NCI-H1694 (cell line): Measurements from ENCODE around the gene MPP3.
"Not testable (repeated sequence)": the region's sequence is repeated elsewhere in the genome, so short reads cannot be mapped to it uniquely, and the experiment has no call there.

Experiments used
- DNase-seq: peaks from one replicate; lab custom pipeline; 2025; lab: John Stamatoyannopoulos, UW

MPP3 gene, protein sequence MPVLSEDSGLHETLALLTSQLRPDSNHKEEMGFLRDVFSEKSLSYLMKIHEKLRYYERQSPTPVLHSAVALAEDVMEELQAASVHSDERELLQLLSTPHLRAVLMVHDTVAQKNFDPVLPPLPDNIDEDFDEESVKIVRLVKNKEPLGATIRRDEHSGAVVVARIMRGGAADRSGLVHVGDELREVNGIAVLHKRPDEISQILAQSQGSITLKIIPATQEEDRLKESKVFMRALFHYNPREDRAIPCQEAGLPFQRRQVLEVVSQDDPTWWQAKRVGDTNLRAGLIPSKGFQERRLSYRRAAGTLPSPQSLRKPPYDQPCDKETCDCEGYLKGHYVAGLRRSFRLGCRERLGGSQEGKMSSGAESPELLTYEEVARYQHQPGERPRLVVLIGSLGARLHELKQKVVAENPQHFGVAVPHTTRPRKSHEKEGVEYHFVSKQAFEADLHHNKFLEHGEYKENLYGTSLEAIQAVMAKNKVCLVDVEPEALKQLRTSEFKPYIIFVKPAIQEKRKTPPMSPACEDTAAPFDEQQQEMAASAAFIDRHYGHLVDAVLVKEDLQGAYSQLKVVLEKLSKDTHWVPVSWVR

DNA sequence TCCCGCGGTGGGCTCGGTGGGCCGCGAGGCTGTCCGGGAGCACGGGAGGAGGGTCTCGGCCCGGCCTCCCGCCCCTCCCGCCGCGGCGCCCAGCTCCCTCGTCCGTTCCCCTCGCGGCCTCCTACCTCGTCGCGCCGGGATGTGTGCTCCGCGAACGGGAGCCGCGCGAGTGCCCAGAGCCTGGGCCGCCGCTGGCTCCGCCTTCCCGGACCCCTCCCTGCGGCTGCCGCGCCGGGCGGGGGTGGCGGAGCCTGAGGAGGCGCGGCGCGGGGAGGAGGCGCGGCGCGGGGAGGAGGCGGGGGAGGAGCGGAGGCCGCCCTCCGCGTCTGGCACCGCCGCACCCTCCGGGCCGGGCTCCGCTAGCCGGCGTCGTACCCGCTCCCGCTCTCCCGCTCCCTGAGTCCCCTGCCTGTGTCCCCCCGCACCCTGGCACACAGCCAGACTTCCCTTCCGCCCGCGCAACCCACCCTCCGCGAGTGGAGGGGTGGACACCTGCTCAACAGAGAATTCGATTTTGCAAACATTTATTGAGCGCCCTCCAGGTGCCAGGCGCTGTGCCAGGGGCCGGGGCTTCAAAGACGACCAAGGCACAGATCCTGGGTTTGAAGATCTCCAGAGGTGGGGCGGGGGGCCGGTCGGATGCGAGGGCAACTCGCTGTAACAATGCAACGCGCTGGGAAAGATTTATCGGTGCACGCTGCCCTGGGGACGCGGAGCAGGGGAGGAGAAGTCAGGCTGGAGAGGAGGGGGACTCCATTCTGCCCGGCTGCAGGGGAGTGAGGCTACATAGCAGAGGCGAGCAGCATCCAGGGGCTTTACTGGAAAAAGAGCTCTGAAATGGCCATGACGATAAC lies at the start of gene MPP3:
MPP3 (minus strand) TSS at position 171 of the 854 bp plus-strand sequence. CDS start 1,240 bp downstream, outside the sequence.
- DNase-seq: peak; percentile 32

DNA sequence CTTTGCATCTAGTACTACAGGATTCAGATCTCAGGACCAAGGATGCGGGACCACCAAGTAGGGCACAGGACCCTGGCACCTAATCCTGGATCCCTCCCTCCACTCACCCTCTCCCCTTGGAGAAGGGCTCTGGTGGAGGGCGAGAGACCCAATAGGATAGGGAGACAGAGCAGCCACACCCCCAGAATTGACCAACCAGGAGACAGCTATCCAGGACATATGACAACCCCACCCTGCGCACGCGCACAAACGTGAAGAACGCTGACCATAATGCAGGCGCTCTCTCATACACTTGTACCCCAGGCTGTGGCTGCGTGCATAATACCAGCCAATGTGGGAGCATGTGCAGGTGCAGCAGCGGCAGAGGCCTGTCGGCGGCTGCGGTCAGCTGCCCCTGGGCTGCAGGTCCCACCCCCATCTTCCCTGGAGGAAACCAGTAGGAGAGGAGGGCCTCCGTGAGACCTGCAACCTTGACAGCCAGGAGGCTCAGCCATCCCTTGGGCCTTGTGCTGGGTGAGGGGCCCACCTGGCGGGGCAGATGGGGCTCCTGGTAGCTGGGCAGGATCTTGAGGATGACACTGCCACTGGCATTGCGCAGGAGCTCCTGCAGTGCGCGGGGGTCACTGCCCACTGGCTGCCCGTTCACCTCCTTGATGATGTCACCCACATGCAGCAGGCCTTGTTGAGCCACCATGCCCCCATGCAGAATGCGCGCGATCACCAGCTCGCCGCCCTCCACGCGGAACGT lies 49.0 kb upstream of the MPP3 start:
- no peak for DNase-seq

DNA sequence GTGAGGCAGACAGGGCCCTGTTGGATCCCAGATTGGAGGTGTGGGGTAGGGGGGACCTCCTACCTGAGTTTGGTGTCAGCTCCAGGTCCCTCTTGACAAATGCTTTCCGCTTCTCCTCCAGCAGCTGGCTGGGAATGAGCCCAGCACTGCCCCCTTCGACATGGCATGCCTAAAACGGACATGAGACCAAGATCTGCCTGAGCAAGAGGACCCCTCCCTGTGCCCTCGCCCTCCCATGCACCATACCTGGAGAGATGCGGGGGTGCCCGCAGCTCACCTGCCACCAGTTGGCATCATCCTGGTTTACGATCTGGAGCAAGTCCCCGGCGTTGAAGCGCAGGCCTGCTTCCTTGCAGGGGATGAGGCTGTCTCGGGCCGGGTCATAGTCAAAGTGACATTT lies 48.2 kb upstream of the MPP3 start:
- no peak for DNase-seq

DNA sequence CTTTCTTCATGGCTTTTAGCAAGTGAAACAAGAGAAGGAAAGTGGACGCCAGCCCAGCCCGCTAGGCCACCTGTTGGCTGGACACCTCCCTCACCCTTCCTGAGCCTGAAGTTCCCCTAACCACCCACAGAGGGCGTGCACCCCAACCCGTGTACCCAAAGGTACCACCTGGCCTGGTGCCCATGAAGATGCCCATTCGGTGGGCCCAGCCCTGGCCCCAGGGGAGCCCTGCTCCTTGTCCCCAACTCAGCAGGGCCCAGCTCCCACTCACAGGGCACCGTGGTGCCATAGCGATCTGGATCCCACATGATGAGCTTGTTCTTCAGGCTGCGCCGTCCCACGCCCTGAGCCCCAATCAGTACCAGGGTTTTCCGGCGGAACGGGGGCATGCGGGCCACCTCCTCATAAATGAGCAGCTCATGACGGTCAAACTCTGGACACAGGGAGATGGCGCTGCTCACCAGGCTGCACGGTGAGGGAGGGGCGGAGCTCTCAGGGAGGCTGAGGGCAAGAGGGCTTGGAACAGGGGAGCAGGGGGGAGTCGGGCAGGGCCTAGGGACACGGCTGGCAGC lies 47.6 kb upstream of the MPP3 start:
- peak; percentile 16 for DNase-seq

DNA sequence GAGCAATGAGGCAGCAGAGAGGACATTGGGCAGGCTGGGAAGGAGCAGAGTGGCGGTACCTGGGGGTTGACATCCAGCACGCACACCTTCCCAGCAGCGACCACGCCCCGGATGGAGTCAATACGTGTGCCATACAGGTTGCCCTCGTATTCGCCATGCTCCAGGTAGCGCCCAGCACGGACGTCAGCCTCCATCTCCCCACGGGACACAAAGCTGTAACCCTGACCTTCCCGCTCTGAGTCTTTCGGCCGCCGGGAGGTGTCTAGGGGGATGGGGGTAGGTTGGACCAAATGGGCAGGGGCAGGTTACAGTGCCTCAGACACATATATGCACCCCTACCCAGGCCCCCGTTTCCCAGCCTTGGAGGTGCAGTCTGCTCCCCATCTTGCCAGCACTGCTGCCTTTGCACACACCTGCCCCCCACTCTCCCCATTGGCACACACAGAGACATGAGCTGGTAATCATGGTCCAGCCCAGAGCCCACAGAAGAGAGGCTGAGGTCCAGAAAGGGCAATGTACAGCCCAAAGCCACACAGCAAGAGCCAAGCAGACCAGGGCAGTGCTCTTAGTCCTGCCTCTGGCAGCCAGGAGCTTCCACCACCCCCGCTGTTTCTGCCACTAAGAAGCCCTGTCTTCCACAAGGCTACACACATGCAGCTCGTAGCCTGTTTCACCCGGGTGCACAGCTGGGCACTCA lies 46.9 kb upstream of the MPP3 start:
- no peak for DNase-seq

DNA sequence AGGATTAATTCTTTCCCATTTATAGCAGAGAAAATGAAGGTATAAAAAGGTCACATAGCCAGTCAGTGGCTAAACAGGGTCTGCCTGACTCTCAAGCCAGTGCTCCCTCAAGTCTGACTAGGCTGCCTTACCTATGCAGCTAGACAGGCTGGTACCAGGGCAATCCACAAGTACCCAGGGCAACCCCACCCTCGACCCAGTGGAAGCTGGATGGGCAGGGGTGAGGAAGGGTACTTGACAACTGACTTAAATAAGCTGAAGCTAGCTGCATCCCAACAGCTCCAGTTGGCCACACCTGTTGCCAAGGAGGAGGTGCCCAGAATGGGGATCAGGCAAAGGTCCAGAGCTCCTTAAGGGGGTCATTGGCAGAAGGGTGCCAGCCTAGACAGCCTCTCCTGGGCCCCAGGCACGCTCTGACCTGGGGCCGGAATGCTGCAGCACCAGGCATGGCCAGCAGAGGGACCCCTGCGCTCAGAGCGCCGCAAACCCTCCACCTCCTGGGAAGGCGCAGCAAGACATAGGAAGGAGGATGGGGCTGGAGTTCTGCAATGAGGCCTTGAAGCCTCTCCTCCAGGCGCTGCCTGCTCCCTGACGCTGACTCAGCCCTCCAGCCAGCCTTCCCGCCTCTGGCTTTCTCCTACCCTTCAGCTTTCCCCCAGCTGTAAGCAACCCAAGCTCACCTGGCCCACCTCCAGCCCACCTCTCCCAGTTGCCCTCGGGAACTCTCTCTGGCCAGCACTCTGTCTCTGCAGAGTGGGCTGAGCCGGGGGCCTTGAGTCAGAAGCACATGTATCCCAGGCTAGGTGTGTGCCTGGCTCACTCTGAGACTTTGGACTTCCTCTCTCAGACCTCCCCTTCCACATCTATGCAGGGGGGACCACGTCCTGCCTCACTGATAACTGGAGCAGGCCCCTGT lies 45.6 kb upstream of the MPP3 start:
- DNase-seq: peak; percentile 64

DNA sequence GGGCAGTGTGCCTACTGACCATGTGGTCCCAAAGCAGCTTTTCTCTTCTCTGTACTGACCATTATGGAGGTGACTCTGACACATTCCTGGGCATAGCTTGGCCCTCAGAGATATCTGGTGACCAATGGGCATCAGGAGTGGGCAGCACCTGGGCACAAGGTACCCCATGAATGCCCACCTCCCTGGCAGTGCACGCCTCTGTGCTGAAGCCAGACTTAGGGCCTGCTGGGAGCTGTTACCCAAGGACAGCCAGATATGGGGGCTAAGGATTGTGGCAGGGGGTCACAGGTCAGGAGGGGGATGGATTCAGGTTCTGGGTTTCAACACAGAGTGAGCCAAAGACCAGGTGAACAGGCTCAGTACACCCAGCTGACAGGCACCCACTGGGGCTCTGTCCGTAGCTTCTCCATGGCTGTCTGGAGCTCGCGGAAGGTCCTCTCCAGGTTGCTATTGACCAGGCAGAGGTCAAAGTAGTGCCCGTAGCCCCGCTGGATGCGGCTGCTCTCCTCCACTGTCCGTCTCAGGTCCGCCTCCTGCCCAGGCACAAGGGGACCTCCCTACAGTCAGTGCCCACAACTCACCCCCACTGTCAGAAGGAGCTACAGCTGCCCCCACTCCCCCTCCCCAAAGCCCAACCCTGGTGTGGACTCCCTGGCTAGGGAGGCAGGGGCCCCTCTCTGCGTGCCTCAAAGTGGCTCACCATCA lies 44.7 kb upstream of the MPP3 start:
- no peak for DNase-seq

DNA sequence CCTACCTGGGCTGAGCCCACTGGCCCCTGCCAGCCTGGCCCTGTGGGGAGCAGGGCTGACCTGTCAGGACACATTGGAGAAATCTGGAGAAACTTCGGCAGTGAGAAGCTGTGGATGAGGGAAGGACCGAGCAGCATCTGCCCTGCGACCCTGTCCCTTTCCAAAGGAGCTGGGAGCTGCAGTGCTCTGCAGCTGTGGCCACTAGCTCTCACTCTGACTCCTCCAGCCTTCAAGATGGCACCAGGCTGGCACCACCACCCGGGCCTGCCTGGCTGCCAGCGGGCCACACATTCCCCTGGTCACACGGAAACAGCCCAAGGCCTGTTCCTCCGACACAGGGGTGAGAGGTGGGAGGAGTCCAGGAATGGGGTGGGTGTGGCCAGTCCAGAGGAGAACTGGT lies 44.1 kb upstream of the MPP3 start:
- no peak for DNase-seq

DNA sequence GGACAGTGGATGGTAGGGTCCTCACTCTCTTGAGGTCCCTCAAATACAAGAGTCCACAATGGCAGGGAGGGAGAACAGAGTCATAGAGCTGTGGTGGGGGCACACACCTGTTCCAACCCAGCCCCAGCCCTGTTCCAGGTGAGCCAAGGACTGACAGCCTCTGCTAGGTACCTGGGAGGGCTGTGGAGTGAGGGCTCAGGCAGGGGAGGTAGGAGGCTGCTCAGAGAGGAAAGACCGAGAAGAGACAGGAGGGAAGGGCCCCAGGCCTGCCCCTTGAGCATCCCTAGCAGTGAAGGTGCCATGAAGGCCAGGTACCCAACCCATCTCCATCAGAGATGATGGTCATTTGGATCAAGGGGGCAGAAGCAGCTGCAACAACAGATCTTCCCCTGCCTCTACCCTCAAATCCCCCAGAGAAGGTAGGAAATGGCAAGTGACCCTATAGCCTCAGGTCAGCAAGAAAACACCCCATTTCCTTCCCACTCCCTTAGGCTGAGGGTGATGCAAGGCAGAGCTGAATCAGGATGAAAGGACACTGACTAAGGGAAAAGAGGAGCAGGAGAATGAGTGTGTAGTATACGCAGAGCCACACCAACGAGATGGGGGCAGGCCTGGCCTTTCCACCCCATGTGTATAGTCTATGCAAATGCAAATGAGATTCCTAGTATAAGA lies 42.7 kb upstream of the MPP3 start:
- no peak for DNase-seq

DNA sequence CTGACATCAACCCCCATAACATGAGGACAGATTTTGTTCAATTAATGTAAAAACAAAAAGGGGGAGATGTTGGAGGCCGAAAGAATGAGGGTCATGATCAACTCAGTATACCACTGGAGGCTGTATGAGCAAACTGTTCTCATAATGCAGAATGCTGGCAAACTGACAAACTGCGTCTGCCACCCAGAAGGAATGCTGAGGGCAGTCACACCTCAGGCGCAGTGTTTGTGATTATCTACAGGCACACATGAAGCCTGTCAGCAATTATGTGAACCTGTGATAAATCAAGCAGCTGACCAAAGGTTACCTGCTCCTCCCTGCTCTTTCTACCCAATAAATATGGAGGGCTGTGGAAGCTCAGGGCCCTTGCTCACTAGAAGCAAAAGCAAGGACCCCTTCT lies 41.3 kb upstream of the MPP3 start:
- no peak for DNase-seq

DNA sequence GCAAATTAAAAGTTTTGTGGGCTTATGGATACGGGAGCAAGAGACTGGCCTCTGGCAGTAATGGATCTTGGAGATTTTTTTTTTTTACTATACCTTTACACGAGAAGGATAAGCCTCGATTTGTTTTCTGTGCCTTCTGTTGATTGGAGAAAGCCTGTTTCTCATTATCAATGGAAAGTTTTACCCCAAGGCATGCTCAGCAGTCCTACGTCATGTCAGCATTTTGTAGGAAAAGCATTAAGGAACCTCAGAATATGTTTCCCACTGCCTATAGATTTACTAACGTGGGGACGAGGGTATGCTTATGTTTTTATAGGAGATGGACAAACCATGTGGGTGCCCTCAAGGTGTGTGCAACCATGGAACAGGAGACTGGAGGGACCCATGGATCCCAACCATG lies 40.9 kb upstream of the MPP3 start:
- DNase-seq: no peak

DNA sequence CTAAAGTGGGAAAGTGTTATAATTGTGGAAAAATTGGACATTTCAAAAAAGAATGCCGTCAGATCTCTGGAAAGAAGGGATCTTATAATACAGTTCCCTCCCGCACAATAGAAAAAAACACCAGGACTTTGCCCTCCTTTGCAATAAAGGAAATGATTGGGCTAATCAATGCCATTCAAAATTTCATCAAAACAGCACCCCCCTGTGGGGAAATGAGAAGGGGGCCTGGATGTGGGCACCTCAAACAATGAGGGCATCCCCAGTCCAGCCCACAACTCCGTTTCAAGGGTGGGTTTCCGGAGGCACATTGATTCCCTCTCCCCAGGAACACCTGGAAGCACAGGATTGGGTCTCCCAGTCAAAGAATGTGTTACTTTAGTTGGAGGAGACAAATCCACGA lies 40.1 kb upstream of the MPP3 start:
- no peak for DNase-seq

DNA sequence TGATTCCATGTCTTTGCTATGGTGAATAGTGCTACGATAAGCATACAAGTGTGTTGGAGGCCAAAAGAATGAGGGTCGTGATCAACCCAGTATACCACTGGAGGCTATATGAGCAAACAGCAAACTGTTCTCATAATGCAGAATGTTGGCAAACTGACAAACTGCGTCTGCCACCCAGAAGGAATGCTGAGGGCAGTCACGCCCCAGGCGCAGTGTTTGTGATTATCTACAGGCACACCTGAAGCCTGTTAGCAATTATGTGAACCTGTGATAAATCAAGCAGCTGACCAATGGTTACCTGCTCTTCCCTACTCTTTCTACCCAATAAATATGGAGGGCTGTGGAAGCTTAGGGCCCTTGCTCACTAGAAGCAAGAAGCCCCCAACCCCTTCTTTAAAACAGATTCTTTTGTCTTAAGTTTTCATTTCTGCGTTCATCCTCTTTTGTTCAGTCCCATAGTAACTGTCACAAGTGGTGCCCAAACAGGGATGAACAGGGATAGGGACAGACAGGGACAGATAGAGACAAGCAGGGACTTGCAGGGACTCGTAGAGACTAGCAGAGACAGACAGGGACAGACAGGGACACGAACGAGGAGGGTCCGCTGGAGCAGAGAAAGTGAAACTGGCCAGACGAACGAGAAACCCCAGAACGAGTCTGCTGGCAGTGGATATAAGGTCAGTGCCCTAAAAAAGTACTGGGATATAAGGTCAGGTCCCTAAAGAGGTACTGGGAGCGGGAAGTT lies 39.2 kb upstream of the MPP3 start:
- DNase-seq: no peak

DNA sequence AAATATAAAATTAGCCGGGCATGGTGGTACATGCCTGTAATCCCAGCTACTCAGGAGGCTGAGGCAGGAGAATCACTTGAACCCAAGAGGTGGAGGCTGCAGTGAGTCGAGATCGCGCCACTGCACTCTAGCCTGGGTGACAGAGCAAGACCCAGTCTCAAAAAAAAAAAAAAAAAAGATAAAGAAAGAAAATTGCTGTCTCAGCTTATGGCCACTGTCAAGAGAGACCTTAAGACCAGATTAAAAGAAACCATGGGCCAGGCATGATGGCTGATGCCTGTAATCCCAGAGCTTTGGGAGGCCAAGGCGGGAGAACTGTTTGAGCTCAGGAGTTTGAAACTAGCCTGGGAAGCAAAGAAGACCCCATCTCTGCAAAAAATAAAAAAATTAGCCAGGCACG lies 36.1 kb upstream of the MPP3 start:
- DNase-seq: not testable (repeated sequence)

DNA sequence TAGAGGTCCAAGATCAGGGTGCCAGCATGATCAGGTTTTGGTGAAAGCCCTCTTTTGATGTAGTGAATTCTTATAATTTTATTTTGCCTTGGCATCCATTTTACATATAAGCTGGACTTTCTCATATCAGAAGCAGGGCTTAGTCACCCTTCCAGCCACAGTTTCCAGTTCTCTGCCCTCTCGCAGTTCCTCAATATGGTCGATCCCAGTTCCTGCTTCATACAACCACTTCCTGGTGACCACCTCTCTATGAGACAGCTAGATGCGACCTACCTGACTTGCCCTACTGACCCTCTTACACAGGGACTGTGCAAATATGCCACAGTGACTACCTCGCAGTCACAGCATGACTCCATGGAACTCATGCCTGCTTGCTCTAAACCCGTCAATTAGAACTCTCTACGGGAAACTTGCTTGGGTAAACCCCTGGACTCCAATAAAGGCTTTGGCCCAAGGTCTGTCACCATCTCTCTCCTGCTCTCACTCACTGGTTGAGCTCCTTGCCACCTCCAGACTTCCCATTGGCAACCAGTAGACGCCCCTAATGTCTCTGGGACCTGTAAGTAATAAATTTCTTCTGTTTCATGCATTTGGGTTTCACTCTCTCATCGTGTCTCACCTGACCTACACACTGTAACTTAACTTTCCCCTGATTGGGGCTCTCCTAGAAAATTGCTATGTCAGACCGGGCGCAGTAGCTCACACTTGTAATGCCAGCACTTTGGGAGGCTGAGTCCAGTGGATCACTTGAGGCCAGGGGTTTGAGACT lies 35.5 kb upstream of the MPP3 start:
- DNase-seq: no peak

DNA sequence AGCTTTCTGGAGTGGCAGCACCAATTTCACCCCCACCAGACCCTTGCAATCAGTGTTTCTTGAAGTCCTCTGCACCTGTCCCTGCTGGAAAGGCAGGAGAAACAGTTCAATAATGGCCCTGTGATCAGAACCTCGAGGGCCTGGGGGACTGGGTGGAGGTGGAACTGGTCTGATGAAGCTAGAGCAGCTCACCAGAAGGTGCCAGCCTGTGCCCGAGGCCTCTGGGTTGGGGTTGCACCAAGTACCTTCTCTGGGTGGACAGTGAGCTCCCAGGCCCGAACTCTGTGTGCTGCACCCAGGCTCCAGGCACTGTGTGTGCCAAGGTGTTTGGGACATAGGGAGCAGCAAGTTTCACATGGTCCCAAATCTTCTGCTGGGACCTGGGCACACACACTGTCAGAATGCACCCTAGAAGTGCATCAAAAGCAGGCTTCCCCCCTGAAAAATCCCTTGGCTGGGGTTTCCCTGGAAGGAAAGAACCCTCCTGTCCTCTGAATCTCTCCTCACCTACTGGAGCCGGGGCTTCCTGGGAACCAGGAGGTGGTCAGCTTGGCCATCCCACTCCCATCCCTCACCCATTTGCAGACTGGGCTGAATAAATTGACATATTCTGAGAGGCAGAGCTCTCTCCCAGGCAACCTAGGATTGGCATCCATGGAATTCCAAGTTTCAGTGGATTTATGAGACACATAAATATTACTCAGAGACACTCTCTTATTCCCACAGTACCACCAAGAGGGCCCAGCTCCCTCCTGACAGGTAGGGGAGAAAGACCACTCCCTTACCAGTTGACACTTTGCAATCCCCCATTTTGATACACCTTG lies 31.4 kb upstream of the MPP3 start:
- no peak for DNase-seq
